CMK (cell line): ENCODE results near the gene LARP1B.
A peak's percentile ranks its signal among the peaks of the same experiment; 100 is the strongest.
"Not testable (repeated sequence)": the region's sequence is repeated elsewhere in the genome, so short reads cannot be mapped to it uniquely, and the experiment has no call there.

ENCODE experiments used
- DNase-seq: peaks from one replicate; pipeline ENCODE4 v3.0.0-alpha.2; 2010; ENCODE audit warnings: low read depth

The LARP1B gene

GRCh38 chr4:128060699-128061565, at the start of gene LARP1B:
TSS of gene LARP1B (plus strand) at chr4:128061312. CDS start at chr4:128074952, 13,640 bp downstream.
- peak; percentile 73 for DNase-seq

- no peak for DNase-seq
Measured at GRCh38 chr4:128025319-128025718, 35.8 kb upstream of the LARP1B start.

GRCh38 chr4:128029907-128030306, 31.2 kb upstream of the LARP1B start:
- DNase-seq = no peak

- DNase-seq = no peak
Measured at GRCh38 chr4:128031756-128032384, 29.2 kb upstream of the LARP1B start.

GRCh38 chr4:128039568-128039967, 21.5 kb upstream of the LARP1B start:
- no peak for DNase-seq

- DNase-seq = not testable (repeated sequence)
Measured at GRCh38 chr4:128047019-128047418, 14.1 kb upstream of the LARP1B start.

- not testable (repeated sequence) for DNase-seq
Measured at GRCh38 chr4:128047514-128047913, 13.6 kb upstream of the LARP1B start.

- not testable (repeated sequence) for DNase-seq
Measured at GRCh38 chr4:128051229-128051628, 9.9 kb upstream of the LARP1B start.

GRCh38 chr4:128054907-128055306, 6.2 kb upstream of the LARP1B start:
- DNase-seq = not testable (repeated sequence)

GRCh38 chr4:128055441-128056206, 5.5 kb upstream of the LARP1B start:
- DNase-seq = not testable (repeated sequence)

GRCh38 chr4:128056396-128056795, 4.7 kb upstream of the LARP1B start:
- no peak for DNase-seq

- DNase-seq = no peak
Measured at GRCh38 chr4:128060121-128060698, 902 bp upstream of the LARP1B start.

- DNase-seq = no peak
Measured at GRCh38 chr4:128061566-128062536, 739 bp downstream of the LARP1B start.

GRCh38 chr4:128066453-128066820, 5.3 kb downstream of the LARP1B start:
- not testable (repeated sequence) for DNase-seq

- peak; percentile 33 for DNase-seq
Measured at GRCh38 chr4:128068918-128069317, 7.8 kb downstream of the LARP1B start.

GRCh38 chr4:128076464-128076863, 15.4 kb downstream of the LARP1B start:
- DNase-seq = no peak

GRCh38 chr4:128095293-128095692, 34.2 kb downstream of the LARP1B start:
- not testable (repeated sequence) for DNase-seq

- no peak for DNase-seq
Measured at GRCh38 chr4:128107766-128108165, 46.7 kb downstream of the LARP1B start.

GRCh38 chr4:128123036-128123435, 61.9 kb downstream of the LARP1B start:
- DNase-seq = no peak

GRCh38 chr4:128130621-128131020, 69.5 kb downstream of the LARP1B start:
- no peak for DNase-seq

GRCh38 chr4:128134925-128135324, 73.8 kb downstream of the LARP1B start:
- DNase-seq = no peak
